ENCODE data around the gene LRTM2.

DNA sequence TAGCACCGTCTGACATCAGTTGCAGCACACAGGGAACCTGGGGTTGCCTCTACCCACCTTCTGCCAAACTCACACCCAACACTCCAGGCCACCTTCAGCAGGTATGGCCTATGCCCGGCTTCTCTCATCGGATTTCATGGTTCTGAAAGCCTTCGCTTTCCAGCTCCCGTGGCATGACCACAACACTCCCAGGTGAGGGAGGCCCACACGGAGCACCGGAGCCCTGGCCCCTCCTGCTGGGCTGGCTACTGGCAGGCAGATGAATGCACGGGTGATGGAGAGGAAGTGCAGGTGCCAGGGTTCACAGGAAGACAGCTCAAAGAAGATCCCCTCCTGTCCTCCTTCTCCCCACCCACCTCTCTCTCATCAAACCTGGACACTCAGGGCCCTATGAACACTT, 60.9 kb downstream of the LRTM2 start:
- no peak for TF ChIP-seq POLR2A (IDR thresholded peaks at IDR 0.05)
- TF ChIP-seq CTCF (IDR thresholded peaks at IDR 0.05), result no peak
- no peak for TF ChIP-seq EP300 (IDR thresholded peaks at IDR 0.05)
- TF ChIP-seq POLR2AphosphoS5 (IDR thresholded peaks at IDR 0.05), result no peak

All from sigmoid colon (tissue), 4 donors.